NCI-H2107 (cell line): ENCODE results near the gene PIGL.
"Not testable (repeated sequence)": the region's sequence is repeated elsewhere in the genome, so short reads cannot be mapped to it uniquely, and the experiment has no call there.

Experiments
- DNase-seq: peaks from one replicate; lab custom pipeline; 2025; lab: John Stamatoyannopoulos, UW

Gene PIGL

GRCh38 chr17:16273929-16274339, 56.9 kb downstream of the PIGL start:
- no peak for DNase-seq

DNA sequence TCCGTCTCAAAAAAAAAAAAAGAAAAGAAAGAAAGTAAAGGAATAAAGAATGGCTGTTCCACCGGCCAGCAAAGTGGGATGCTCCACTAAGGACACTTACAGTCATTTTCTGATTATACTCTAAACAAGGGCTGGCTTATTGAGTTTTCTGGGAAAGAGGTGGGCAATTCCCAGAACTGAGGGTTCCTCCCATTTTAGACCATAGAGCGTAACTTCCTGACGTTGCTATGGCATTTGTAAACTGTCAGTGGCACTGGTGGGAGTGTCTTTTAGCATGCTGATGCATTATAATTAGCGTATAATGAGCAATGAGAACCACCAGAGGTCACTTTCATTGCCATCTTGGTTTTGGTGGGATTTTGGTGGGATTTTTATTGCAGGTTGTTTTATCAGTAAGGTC, 58.0 kb downstream of the PIGL start:
- no peak for DNase-seq

DNA sequence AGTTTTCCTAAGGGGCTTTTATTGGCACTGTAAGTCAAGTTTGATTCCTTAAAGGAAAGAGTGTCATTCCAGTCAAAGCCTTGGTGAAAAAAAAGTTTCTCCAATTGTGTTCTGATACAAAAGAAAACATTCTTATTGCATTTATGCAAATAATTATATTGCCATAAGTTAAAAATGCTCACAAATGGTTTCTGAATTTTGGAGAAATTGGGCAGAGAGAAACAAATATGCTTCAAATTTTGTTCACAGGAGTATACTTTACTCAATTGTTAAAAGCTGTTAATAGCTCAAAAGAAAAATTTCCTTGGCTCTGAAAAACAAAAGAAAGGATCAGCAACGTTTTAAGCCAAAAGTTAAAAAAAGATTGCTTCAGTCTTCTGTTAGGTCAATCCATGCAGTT, 60.2 kb downstream of the PIGL start:
- no peak for DNase-seq

DNA sequence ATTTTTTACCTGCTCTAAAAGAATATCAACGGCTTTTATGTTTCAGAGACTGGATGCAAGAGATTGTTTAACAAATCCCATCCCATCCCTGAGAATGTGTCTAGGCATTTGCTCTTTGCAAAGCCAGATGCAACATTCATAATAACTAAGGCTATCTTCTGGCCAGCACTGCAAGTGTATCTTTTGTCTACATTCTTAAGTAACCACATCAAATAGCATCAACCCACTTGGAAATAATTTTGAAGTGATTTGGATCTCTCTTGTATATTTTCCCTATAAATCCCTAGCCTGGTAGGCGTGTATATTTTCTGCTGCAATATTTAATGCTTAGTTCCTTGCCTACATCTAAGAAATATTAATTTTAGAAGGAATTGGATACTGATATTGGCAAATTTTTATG, 64.3 kb downstream of the PIGL start:
- DNase-seq, result no peak

DNA sequence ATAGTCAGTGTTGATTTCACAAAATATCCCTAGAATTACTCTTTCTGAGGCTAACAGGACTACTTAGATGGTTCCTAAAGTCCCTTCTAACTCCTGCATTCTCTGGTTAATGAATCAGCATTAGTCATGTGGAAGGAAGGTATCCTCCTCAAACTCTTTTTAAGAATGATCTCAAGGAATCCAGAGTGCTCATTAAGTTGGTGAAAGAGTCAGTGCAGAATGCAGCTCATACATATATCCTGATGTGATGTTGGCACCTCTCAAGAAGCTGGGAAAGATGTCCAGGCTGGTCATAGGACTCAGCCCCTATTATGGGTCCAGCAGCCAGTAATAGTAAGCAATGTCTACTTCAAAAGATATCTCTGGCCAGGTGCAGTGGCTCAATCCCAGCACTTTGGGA, 65.5 kb downstream of the PIGL start:
- DNase-seq, result no peak

GRCh38 chr17:16283705-16284104, 66.7 kb downstream of the PIGL start:
- DNase-seq, result no peak

- no peak for DNase-seq
Measured at GRCh38 chr17:16285646-16286008, 68.6 kb downstream of the PIGL start.

DNA sequence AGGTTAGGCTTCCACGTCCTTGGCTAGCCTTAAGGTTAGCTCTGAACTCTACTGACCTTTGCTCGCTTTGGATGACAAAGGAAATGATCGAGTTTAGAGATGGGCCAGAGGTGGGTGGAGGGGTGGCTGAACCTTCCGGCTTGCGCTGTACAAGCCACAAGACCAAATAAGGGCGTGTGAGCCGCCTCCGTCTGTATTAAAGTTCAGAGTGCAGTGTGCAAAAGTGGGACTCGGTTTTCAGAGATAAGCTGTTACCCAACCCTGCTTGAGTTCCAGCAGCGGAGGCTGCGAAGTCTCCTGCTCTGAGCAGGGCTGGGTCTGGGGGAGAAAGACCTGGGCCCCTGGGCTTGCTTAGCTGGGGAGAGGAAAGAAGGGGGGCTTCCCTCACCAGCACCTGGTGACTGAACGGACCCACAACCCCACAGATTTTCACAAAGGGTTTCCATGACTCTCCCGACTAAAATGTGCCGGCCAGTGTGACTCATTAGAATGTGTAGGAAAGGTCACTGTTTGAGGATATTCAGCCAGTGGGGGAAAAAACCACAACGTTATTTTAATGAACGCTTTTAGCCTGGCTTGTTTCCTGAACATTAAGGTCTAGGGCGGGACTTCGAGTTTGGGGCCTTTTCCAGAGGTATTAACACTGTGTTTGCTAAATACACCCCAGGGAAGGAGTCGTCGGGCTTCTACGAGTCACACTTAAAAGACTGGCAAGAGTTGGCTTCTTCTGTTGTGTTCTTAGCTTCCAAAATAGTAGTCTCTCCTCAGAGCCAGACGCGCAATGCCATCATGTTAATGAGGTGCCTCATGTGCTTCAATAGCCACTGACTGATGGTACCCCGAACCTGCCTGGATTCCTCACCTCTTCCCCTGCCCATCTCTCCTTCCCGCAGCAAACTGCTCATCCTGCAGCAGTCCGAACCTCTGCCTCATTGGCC, 69.3 kb downstream of the PIGL start:
- DNase-seq, result no peak

- DNase-seq, result no peak
Measured at GRCh38 chr17:16286947-16287562, 70.0 kb downstream of the PIGL start.

GRCh38 chr17:16287563-16288027, 70.6 kb downstream of the PIGL start:
- no peak for DNase-seq

- DNase-seq, result no peak
Measured at GRCh38 chr17:16288860-16289571, 72.0 kb downstream of the PIGL start.

- DNase-seq, result no peak
Measured at GRCh38 chr17:16293931-16294330, 76.9 kb downstream of the PIGL start.

GRCh38 chr17:16294560-16294959, 77.5 kb downstream of the PIGL start:
- DNase-seq, result no peak

GRCh38 chr17:16296072-16296471, 79.1 kb downstream of the PIGL start:
- not testable (repeated sequence) for DNase-seq

DNA sequence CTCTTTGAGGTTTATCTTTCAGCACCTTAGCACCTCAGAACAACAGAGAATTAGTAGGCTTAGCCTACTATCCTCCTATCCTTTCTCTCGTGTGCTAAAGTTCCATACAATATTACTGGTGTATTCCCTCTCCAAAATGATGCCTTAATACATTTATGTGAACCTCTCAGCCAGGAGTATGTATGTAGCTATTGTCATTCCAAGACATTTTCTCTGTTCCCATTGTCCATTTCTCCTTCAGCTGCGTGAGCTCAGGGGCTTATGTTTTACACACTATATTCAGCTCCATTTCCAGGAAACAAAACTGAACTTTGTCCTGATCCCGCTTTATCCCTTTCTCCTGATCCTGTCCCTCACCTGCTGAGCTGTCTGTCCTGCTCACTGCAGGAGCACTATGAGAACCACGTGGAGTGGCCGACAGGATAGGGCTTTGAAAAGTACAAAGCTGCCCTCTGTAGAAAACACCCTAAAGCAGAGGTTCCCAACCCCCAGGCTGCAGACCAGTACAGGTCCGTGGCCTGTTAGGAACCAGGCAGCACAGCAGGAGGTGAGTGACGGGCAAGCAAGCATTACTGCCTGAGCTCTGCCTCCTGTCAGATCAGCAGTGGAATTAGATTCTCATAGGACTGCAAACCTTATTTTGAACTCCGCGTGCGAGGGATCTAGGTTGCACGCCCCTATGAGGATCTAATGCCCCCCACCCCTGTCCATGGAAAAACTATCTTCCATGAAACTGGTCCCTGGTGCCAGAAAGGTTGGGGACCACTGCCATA, 80.5 kb downstream of the PIGL start:
- DNase-seq, result no peak

GRCh38 chr17:16298140-16298662, 81.2 kb downstream of the PIGL start:
- no peak for DNase-seq

GRCh38 chr17:16300554-16300953, 83.5 kb downstream of the PIGL start:
- no peak for DNase-seq

GRCh38 chr17:16301963-16302855, 85.2 kb downstream of the PIGL start:
- DNase-seq, result no peak

DNA sequence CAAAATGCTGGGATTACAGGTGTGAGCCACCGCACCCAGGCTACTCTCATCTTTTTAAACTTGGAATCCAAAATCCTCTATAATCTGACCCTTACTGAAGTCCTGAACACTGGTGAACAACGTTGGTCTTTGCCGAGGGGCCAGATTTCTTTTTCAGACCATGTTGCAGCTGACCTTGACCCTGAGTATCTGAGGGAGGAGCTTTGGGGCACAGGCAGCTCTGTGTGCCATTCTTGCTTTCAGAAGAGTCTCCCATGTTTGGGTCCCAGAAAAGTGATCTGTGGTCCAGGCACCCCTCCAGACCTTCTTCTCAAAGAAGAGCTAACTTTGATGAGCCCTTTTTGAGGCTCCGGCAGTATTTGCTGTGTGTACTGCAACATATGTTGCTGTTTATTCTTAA, 85.8 kb downstream of the PIGL start:
- DNase-seq, result no peak

- no peak for DNase-seq
Measured at GRCh38 chr17:16304830-16305229, 87.8 kb downstream of the PIGL start.

DNA sequence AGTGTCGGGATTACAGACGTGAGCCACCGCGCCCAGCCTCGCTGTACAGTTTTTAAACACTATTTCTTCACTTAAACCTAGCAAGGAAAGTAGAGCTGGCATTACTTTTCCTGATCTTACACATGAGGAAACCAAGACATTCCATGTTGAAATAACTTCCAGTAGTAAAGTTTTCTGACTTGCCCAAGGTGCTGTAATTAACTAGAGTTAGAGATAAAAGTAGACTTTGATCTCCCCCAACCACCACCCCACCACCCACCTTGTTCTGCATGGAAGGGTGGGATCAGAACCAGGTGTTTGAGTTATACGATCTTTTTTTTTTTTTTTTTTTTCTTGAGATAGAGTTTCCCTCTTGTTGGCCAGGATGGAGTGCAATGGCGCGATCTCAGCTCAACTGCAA, 89.2 kb downstream of the PIGL start:
- DNase-seq, result no peak
